GM19193 (cell line): ENCODE measurements around the gene TCP10L.

Source experiments
- POLR2A ChIP-seq: IDR thresholded peaks from 4 replicates; pipeline ENCODE4 v1.6.1; 2011; ENCODE audit not compliant: insufficient read depth, insufficient read length; ENCODE audit errors: extremely low read depth

Gene TCP10L

DNA sequence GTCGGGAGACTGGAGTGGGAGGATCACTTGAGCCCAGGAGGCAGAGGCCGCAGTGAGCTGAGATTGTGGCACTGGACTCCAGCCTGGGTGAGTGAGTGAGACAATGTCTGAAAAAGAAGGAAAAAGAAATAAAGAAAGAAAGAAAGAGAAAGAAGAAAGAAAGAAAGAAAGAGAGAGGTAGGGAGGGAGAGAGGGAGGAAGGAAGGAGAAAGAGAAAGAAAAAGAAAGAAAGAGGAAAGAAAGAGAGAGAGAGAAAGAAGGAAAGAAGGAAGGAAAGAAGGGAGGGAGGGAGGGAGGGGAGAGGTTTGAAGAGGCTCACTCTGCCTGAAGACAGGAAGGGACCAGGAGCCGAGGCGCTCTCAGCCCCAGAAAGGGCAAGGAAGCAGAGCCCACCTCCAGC lies 4.8 kb upstream of the TCP10L start:
- TF ChIP-seq POLR2A = no peak

DNA sequence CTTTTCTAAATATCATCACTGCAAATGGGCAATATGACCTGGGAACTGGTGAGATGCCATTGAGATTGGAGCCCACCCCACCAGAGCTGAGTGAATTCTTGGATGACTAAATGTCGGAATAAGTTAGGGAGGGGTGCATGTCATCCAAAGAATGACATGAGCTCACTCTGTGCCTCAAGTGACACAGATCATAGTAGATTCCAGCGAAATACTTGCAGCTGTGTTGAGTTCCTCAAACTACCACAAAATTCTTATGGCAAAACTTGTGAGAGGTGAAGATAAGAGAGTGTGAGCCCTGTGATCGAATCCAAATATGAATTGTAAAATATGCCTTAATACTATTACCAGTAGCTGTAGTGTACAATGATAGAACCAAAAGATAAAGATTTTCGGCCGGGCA lies 2.3 kb upstream of the TCP10L start:
- TF ChIP-seq POLR2A = no peak

DNA sequence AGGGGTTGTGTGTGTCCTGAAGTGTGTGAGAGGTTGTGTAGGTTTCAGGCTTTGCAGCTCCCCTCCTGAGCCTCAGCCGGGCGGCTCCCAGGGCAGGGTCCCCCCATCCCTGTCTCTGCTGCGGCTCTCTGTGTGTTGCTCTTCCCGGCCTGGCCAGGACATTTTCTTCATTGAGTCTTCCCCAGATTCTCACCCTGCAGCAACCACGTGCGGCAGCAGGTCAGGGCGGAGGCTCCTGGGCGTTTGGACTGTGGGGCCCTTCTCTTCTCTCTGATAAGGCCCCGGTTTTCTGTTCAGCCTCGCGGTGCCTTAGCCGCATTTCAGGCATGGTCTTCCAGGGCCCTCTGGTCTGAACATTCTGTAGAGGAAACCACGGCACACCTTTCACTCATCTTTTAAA lies 1.8 kb upstream of the TCP10L start:
- TF ChIP-seq POLR2A = no peak

DNA sequence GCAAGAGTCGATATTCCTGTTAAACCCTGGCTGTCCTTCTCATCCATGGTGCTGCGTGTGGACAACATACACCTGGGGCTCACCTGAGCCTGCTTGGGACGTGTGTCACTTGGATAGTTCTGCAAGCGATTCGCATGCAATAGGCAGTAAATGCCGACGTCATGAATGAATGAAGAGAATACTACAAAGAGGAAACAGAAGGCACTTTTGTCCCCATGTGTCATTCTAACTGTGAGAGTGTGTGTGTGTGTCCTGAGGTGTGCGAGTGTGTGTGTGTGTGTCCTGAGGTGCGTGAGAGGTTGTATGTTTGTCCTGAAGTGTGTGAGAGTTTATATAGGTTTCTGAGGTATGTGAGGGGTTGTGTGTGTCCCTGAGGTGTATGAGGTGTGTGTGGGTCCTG lies 647 bp upstream of the TCP10L start:
- TF ChIP-seq POLR2A = no peak

DNA sequence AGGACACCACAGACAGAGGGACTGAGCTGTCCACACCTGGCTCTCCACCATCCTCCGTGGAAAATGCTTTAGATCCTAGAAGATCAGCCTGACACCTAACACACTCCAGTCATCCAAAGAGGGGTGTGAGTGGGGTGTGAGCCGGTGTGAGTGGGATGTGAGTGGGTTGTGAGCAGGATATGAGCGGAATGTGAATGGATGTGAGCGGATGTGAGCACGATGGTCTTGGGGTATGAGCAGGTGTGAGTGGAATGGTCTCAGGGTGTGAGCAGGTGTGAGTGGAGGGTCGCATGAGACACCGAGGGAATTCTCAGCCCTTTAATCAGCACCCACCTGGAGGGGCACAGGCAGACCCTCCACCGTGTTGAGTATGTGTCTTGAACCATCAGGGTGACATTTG lies 851 bp downstream of the TCP10L start:
- TF ChIP-seq POLR2A = no peak

DNA sequence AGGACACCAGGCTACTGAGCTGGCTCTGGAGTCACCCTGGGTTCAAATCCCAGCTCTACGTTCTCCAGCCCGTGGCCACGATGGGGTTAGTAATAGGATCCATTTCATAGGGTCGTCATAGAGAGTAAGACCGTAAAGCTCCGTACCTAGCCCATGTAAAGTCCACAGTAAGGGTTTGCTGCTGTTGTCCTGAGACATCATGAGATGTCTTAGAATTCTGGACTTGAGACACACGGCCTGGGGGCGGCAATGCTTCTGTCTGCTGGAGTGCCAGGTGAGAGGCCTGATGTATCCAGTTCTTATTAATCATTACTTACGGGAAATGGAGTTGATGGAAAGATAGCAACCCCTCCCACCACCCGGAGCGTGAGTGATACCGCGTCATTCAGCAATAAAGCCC lies 3.6 kb downstream of the TCP10L start:
- TF ChIP-seq POLR2A = no peak

DNA sequence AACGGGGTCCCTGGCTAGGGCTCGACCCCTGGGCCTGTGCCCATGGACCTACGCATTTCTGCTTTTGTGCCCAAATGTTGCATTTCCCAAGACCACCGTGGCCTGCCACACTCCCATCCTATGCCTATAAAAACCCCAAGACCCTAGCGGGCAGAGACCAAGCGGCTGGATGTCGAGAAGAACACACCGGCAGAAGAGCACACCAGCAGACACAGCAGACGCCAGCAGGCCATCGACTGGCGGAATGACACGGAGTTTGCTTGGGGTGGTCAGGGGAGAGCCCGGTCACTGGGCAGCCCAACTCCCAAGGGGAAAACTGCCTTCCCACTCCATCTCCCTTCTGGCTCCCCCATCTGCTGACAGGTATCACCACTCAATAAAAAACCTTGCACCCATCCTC lies 4.4 kb downstream of the TCP10L start:
- no peak for TF ChIP-seq POLR2A

DNA sequence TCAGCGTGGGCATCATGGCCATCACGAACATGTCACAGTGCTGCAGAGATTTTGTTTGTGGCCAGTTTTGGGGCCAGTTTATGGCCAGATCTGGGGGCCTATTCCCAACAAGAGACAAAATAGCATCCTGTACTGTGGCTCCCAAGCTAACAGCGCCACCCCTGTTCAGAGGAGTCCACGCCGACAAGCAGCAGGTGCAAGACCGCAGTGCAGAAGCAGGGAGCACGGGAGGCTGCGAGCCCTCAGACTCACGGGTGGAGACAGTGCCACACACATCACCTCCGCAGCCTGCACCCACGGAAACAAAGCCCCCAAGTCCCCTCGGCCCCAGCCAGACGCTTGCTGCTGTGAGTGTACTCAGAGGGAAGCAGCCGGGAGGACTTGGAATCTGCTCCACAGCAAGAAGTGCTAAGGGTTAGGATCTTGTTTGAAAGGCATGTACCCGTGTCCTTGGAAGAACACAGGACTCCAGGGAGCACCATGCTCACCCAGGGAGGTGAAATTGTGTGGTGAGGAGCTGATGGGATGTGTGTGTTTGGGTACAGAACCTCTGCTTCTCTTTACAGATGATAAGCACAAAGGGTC lies 7.1 kb downstream of the TCP10L start:
- no peak for TF ChIP-seq POLR2A

DNA sequence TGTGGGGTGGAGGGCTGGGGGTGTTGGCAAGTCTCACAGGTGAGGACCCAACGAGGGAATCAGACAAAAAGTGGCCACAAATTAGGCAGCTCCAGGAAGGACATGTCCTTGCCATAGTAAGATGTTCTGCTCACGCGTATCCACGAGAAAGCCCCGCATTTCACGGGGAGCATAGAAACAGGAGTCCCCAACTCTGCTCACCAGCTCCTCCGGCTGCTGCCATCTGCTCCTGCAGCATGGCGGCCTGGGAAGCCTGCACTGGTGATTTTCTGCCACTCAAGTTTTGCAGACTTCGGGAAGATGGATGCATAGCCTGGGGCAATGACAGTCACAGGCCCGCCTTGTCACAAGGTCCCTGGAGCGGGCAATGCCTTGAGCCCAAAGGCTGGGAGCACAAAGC lies 9.3 kb downstream of the TCP10L start:
- no peak for TF ChIP-seq POLR2A

DNA sequence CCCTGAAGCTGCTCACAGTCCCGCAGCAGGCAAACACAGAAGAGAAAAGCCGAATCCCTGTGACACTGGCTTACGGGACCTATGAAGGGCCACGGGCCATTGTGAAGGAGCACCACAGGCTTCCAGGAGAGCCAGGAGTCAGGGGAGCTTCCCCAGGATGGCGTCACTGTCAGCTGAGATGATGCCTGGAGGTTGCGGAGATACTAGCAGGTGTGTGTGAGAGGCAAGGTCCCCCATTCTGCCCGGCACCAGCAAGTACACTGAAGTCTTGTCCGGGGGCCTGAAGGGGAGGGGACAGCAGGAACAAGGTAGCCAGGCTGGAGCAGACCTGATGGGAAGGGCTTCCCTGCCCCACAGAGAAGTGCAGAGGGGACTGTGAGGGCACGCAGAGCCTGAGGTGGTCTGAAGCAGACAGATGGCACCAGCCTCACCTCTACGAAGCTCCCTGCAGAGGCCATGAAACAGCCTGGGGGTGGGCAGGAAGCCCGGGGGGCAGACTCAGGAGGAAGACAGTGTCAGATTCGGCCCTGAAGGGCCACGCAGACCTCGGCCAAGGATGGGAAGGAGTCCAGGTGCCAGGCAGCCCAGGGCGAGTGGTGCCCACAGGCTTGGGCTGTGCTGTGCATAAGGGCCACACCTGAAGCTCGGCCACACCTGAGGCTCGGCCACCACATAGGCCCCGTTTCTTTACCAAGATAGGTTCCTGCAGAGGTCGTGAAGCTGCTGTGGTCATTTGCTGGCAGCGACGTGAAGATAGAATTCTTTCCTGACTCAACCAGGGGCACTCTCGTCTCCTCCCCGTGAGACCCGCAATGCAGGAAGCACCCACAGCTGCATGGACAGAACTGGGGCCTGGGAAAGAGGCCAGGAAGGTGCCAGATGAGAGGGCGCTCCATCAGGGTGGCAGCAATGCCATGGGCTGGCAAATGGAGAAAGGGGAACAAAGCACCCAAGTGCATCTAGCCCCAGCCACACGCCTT lies 10.1 kb downstream of the TCP10L start:
- TF ChIP-seq POLR2A = no peak

DNA sequence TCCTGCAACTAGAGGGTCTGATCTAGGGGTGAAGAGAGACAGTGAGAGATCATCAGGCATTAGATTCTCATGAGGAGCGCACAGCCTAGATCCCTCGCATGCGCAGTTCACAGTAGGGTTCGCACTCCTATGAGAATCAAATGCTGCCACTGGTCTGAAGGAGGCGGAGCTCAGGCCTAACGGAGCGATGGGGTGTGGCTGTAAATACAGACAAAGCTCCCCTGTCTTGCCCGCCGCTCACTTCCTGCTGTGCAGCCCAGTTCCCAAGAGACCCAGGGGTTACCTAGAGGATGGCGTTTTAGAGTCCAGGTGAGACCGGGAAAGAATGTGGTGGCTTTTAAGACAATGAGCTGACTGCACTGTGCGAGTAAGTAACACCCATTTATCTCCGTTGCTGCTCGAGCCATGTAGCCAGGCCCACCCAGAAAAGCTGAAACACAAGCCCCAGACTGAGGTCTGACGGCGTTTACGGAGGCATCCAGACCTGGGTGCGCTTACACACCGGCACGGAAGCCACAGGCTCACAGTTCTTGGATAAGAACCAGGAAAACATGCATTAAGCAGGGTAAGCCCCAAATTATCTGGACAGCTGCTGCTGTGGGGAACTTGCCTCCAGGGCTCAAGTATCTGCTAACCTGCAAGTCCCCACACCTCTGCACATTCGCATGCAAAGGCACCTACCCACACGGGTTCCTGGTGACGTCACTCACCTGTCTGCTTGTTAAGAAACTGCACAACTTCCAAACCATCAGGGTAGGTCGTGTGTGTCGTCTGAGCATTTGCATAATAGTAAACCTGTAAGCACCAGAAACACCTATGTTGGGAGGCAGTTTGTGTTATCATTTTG lies 12.5 kb downstream of the TCP10L start:
- TF ChIP-seq POLR2A = no peak

DNA sequence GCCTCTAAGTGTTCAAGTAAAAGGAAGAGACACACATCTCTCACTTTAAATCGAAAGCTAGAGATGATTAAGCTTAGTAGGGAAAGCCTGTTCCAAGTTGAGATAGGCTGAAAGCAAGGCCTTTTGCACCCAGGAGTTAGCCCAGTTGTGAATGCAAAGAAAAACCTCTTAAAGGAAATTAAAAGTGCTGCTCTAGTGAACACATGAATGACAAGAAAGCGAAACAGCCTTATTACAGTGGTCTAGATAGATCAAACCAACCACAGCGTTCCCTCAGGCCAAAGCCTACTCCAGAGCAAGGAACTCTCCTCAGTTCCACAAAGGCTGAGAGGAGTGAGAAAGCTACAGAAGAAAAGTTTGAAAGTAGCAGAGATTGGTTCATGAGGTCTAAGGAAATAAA lies 14.9 kb downstream of the TCP10L start:
- TF ChIP-seq POLR2A = no peak

DNA sequence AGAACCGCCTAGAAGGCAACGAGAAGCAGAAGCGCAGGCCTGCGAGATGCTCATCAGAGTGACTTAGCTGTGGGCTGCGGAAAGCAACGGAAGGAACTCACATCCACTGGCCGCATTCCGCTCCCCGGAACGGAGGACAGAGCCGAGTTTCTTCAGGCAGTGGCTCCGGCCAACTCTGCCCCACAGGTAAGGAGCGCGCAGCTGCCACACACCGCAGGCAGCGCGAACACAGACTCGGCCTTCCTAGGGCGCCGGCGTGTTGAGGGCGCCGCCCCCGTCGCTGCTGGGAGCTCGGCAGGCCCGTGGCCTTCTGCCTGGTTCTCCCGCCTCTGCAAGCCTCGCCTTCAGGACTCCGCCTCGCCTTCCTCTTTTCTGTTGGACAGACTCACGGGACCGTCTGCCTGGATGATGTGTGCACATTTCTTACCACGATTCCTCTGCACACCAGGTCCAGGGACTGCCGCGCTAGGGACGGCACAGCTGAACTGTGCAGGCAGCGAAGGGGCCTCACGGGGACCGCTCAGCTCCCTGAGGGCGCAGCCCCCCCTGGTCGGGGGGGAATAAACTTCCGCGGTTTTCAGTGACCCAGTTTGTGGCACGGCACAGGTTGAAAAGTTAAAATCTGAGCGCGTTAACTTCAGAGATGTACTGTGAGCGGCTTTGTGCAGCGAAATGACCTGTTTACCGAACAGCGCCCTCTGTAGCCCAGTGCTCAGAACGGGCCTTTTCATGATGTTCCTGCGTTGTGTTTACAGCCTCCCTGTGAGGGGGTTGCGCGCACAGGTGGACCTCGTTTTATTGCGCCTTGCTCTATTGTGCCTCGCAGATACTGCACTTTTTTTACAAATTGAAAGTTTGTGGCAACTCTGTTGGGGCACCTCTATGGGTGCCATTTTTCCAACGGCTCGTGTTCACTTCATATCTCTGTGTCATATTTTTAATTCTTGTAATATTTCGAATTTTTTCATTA lies 15.8 kb downstream of the TCP10L start:
- TF ChIP-seq POLR2A = no peak

DNA sequence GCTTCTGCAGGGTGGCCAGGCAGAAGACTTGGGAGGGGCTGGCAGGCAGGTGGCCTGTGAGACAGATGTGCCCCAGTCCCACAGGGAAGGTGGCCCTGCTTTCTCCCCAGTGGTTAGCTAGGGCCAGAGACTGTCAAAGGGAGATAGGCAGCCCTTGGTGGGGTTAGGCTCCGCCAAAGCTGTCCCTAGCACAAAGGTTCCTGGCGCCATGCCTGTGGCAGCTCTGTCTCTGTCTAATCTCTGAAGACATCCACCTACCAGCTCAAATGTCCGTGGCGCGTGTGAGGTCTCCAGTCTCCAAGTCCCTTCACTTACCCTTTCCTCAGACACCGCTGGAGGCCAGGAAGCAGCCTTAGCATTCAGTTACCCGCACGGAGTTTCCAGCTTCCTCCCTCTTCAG lies 17.7 kb downstream of the TCP10L start:
- TF ChIP-seq POLR2A = no peak
